Coronary artery (tissue), 2 donors: Measurements from ENCODE around the gene PKN1.
A peak's percentile ranks its signal among the peaks of the same experiment; 100 is the strongest.

ENCODE experiments used
- DNase-seq: peaks from one replicate; pipeline ENCODE4 v3.0.0-alpha.2; 2017; ENCODE audit warnings: low spot score
- H3K27ac ChIP-seq, 2 donors: fragments of 200-600 bp; sonication (generic); one replicate each; pipeline ENCODE4 v1.5.1; 2016 to 2019
- H3K4me3 ChIP-seq: fragments of 200-600 bp; sonication (generic); 2 replicates; pipeline ENCODE4 v1.5.1; 2016; ENCODE audit warnings: mild to moderate bottlenecking, moderate library complexity
- TF ChIP-seq, protein P1 (sequence below): fragments of 200-600 bp; sonication (generic); IDR thresholded peaks from one replicate; pipeline ENCODE4 v1.5.1; 2019; ENCODE audit warnings: antibody characterized with exemption

The PKN1 gene

DNA sequence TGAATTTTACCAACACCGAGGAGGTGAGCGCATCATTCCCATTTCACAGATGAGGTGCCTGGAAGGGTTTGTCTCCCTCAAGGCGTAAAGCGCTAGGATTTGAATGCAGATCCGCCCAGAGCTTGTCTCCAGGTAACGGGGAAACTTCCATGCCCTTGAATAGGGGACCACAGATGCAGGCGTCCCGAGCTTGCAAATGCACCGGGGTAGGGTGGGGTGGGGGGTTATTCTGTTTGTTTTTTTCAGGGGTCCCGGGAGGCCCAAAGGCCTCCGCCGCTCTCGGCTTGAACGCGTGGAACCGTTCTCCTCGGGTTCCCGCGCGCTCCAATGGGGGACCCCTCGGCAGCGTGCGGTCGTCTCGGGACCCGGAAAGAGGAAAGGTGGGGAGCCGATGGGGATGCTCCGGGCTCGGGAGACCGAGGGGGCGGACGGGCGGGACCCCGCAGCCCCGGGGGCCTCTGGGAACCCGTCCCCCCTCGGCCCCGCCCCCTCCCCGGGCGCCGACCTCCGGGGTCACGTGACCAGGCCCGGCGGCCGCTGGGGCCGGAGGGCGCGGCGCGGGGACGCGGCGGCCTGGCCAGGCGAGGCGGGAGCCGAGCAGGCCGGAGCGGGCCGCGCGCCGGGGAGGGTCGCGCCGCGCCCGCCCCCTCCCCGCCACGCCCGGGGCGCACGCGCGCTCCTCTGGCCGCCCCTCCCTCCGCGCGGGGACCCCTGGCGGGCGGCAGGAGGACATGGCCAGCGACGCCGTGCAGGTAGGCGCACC lies at the start of gene PKN1:
Gene PKN1, plus strand, starts transcription at position 516 of the 763 bp plus-strand sequence. Its CDS starts 216 bp downstream, at position 732.
- Histone ChIP-seq H3K27ac (peak within 1 kb of the TSS; percentile 66 to 89), H3K4me3 (peak within 1 kb of the TSS; percentile 79)
- DNase-seq: no peak
- TF ChIP-seq, protein P1, sequence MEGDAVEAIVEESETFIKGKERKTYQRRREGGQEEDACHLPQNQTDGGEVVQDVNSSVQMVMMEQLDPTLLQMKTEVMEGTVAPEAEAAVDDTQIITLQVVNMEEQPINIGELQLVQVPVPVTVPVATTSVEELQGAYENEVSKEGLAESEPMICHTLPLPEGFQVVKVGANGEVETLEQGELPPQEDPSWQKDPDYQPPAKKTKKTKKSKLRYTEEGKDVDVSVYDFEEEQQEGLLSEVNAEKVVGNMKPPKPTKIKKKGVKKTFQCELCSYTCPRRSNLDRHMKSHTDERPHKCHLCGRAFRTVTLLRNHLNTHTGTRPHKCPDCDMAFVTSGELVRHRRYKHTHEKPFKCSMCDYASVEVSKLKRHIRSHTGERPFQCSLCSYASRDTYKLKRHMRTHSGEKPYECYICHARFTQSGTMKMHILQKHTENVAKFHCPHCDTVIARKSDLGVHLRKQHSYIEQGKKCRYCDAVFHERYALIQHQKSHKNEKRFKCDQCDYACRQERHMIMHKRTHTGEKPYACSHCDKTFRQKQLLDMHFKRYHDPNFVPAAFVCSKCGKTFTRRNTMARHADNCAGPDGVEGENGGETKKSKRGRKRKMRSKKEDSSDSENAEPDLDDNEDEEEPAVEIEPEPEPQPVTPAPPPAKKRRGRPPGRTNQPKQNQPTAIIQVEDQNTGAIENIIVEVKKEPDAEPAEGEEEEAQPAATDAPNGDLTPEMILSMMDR: no peak

DNA sequence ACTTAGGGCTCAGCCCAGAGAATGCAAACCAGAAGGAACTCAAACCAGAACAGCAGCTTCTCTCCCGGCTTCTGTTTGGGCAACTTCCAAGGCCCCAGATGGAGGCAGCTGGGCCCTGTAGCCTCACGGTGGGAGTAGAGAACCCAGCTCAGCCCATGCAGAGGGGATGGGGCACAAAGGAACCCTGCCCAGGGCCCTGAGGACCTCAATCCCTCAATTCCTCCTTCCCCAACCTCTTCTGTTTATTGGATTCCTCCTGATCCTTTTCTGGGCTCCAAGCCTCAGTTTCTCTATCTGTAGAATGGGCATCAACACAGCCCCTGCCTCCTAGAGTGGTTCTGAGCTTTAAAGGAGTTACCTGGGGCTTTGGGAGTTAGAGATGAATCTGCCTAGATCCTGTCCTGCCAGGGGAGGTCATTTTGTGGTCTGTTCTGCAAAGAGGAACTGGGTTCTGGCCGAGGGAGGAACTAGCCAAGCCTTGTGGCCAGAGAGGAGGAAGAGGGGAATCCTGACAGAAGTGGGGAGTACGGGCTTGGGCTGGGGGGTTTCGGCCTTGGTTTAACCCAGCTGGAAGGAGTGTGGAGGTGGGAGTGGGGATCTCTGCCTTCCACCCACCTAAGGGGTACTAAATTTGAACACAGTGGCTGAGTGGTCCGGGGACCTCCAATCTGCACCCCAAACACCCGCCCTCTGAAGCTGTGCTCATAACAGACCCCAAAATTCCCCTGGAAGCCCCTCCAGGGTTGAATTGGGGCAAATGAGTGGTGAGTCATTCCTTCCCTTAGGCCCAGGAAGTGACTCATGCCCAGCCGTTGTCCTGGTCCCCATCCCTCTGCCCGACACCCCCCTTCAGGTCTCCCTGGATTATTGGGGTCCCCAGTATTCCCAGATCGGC lies 49.2 kb upstream of the PKN1 start:
- TF ChIP-seq, protein P1: no peak
- DNase-seq: no peak
- Histone ChIP-seq H3K27ac (peak overlapping the region; percentile 93 to 96), H3K4me3 (peak overlapping the region; percentile 89)

DNA sequence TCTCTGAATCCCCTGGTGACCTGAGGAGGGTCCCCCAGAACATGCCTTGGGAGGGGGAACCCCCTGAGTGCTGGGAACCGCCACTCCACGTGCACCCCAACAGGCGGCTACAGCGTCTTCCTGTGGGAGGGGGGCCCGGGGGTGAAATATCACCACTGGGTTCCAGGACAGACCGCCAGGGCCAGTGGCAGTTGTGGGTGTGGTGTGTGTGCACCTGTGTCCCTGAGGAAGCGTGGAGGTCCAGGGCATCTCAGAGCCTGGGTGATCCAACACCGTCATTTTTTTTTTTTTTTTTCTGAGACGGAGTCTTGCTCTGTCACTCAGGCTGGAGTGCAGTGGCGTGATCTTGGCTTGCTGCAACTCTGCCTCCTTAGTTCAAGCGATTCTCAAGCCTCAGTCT lies 47.6 kb upstream of the PKN1 start:
- H3K4me3 ChIP-seq: peak overlapping the region; percentile 47

DNA sequence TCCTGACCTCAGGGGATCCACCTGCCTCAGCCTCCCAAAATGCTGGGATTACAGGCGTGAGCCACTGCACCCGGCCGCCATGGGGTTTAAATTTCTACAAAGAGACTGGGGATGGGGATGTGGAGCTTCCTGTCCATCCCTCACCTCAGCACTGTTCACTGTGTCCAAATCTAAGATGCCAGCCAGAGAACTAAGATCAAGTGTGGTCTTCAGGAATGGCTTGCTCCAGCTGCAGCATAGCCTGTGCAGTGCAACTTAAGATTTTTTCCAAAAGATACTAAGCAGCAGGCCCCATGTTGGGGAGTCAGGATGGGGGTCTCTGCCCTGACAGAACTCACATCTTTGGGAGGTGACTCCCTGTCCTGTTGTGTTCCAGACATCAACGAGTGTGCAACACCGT lies 42.6 kb upstream of the PKN1 start:
- no peak overlapping the region for H3K4me3 ChIP-seq
- TF ChIP-seq, protein P1: no peak
- H3K27ac ChIP-seq: no peak overlapping the region
- DNase-seq: no peak

More for the DNA sequence above, 47.6 kb upstream of the PKN1 start:
- peak overlapping the region in 1 of 2 donors; percentile 64 for H3K27ac ChIP-seq
- TF ChIP-seq, protein P1: no peak
- DNase-seq: no peak

DNA sequence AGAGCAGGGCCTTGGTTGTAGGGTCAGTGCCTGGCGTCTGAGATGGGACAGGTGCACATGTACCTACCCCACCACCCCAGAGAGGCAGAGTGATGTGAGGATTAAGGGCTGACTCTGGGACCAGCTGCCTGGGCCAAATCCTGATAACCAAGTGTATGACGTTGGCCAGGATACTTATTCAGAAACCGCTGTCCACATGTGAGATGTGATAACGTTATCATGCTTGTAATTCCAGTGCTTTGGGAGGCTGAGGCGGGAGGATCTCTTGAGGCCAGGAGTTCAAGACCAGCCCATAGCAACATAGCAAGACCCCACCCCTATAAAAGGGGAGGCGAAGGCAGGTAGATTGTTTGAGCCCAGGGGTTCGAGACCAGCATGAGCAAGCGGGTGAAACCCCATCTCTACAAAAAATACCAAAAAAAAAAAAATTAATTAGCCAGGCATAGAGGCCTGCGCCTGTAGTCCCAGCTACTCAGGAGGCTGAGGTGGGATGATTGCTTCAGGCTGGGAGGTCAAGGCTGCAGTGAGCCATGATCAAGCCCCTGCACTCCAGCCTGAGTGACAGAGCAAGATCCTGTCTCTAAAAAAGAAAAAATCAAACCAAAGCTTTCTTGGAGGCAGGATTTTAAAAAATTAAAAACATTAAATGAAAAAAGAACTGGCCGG lies 41.8 kb upstream of the PKN1 start:
- TF ChIP-seq, protein P1: no peak
- Histone ChIP-seq H3K27ac (no peak overlapping the region), H3K4me3 (no peak overlapping the region)
- no peak for DNase-seq

DNA sequence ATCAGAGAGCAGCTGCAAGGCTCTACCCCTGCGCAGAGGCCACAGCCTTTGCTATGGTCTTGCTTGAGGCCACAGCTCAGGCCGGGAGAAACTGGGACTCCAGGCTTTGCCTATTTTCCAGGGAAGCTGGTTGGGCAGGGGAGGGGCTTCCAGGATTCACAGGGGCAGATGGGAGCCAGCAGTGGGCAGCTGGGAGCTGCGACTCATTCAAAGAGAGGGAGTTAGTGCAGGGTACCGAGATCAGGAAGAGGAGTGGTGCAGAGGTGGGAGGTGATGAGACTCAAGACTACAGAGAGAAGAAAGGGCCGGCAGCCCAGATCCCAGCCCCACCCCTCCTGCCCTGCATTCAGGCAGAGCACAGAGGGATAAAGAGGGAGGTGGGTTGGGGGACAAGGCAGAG lies 39.8 kb upstream of the PKN1 start:
- no peak for DNase-seq
- H3K27ac ChIP-seq: no peak overlapping the region
- no peak overlapping the region for H3K4me3 ChIP-seq
- TF ChIP-seq, protein P1: no peak
